SK-N-MC (cell line): ENCODE measurements around the gene BMPR1A.

Experiments used
- DNase-seq: peaks from one replicate; pipeline ENCODE4 v3.0.0-alpha.2; 2011; ENCODE audit warnings: low read depth, low spot score
- H3K27ac ChIP-seq: fragments of 200-600 bp; sonication (generic); 2 replicates; pipeline ENCODE4 v1.5.1; 2016; ENCODE audit warnings: mixed run types
- H3K36me3 ChIP-seq: fragments of 200-600 bp; sonication (generic); 2 replicates; pipeline ENCODE4 v1.6.1; 2017; ENCODE audit warnings: antibody characterized with exemption, low read length, mixed read lengths; ENCODE audit not compliant: insufficient read depth
- H3K4me3 ChIP-seq: fragments of 200-600 bp; sonication (generic); 2 replicates; pipeline ENCODE4 v1.5.1; 2016
- H3K9ac ChIP-seq: fragments of 200-600 bp; sonication (generic); 2 replicates; pipeline ENCODE4 v1.8.0; 2017; ENCODE audit warnings: mixed run types, mixed read lengths; ENCODE audit not compliant: insufficient read length
- H3K9me3 ChIP-seq: fragments of 200-600 bp; sonication (generic); 2 replicates; pipeline ENCODE4 v1.6.1; 2017; ENCODE audit warnings: low read depth, mild to moderate bottlenecking, antibody characterized with exemption, low read length, moderate library complexity, mixed read lengths
- EZH2 ChIP-seq: fragments of 200-600 bp; sonication (generic); IDR thresholded peaks from one replicate; pipeline ENCODE4 v1.6.1; 2017; ENCODE audit warnings: antibody characterized with exemption
- FOXP2 ChIP-seq: optimal IDR thresholded peaks from 2 replicates; pipeline ENCODE3; 2011; ENCODE audit warnings: mild to moderate bottlenecking, moderate library complexity; ENCODE audit not compliant: insufficient read depth; ENCODE audit errors: extremely low read length, control extremely low read depth
- POLR2AphosphoS5 ChIP-seq: IDR thresholded peaks from 2 replicates; pipeline ENCODE4 v1.6.1; 2012; ENCODE audit warnings: mild to moderate bottlenecking, low read depth, low read length, borderline replicate concordance

Gene BMPR1A

GRCh38 chr10:86798611-86799010 lies 42.2 kb downstream of the BMPR1A start:
- Histone ChIP-seq H3K36me3 (no peaks in the 10 kb centered on the region), H3K27ac (peak overlapping the region; percentile 93), H3K9me3 (no peaks in the 10 kb centered on the region), H3K9ac (peak overlapping the region; percentile 55), H3K4me3 (peak overlapping the region; percentile 71)
- TF ChIP-seq FOXP2, result no peak
- TF ChIP-seq POLR2AphosphoS5, result no peak
- TF ChIP-seq EZH2, result no peak
- DNase-seq, result no peak

- no peak for DNase-seq
- no peaks in the 10 kb centered on the region for H3K9me3 ChIP-seq
- peak overlapping the region; percentile 71 for H3K4me3 ChIP-seq
- peak overlapping the region; percentile 93 for H3K27ac ChIP-seq
- TF ChIP-seq FOXP2, result no peak
- TF ChIP-seq POLR2AphosphoS5, result no peak
- TF ChIP-seq EZH2, result no peak
- H3K36me3 ChIP-seq, result no peaks in the 10 kb centered on the region
- peak overlapping the region; percentile 55 for H3K9ac ChIP-seq
These were observed 42.9 kb downstream of the BMPR1A start for GRCh38 chr10:86799188-86799845.

- H3K9ac ChIP-seq, result no peak overlapping the region
- no peak overlapping the region for H3K4me3 ChIP-seq
- H3K9me3 ChIP-seq, result no peaks in the 10 kb centered on the region
- DNase-seq, result no peak
- H3K36me3 ChIP-seq, result no peaks in the 10 kb centered on the region
- TF ChIP-seq POLR2AphosphoS5 (no peak), FOXP2 (no peak), EZH2 (no peak)
- H3K27ac ChIP-seq, result no peak overlapping the region
These were observed 45.6 kb downstream of the BMPR1A start for GRCh38 chr10:86801995-86802394.

DNA sequence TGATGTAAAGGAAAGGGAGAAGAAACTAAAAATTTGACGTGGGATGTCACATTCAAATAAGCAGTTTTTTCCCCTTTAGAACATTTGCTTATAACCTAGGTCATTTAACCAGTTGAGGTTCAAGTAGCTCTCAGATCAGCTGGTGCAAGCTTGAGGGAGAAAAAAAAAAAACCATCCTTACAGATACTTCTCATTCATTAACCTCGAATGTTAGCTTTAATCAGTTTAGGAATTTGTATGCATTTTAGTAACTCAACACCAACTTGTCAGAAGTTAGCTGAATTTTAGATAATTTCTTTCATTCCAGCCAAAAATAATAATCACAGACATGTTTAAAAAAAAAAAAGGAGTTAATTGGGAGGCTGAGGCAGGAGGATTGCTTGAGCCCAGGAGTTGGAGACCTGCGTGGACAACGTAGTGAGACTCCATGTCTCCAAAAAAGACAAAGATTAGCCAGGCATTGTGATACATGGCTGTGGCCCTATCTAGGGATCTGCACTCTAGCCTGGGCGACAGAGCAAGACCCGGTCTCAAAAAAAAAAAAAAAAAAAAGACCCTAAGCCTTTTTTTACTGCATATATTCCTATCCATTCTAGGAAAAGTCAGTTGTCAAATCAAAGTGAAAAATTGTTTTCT lies 46.2 kb downstream of the BMPR1A start:
- Histone ChIP-seq H3K9ac (no peak overlapping the region), H3K36me3 (no peaks in the 10 kb centered on the region), H3K27ac (0 out of 2 replicates have a peak overlapping the region, but pooled peaks have one; percentile 31), H3K9me3 (no peaks in the 10 kb centered on the region), H3K4me3 (no peak overlapping the region)
- no peak for DNase-seq
- TF ChIP-seq POLR2AphosphoS5 (no peak), EZH2 (no peak), FOXP2 (no peak)

DNA sequence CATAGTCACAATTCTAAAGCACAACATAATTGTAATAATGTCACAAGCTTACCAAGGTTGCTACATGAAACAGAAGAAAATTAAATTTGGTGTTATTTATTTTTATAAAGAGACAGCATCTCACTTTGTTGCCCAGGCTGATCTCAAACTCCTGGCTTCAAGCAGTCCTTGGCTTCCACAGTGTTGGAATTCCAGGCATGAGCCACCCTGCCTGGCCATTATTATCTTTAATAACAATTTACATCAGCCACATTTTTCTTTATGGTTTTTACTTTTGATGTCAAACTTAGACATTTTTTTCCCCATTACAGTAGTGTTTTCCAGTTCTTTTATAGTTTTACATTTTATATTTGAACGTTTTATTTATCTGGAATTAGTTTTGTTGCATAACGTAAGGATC lies 46.7 kb downstream of the BMPR1A start:
- Histone ChIP-seq H3K36me3 (no peaks in the 10 kb centered on the region), H3K4me3 (no peak overlapping the region), H3K9ac (no peak overlapping the region), H3K9me3 (no peaks in the 10 kb centered on the region), H3K27ac (peak overlapping the region; percentile 86)
- TF ChIP-seq FOXP2, result no peak
- TF ChIP-seq POLR2AphosphoS5, result no peak
- no peak for TF ChIP-seq EZH2
- DNase-seq, result no peak

DNA sequence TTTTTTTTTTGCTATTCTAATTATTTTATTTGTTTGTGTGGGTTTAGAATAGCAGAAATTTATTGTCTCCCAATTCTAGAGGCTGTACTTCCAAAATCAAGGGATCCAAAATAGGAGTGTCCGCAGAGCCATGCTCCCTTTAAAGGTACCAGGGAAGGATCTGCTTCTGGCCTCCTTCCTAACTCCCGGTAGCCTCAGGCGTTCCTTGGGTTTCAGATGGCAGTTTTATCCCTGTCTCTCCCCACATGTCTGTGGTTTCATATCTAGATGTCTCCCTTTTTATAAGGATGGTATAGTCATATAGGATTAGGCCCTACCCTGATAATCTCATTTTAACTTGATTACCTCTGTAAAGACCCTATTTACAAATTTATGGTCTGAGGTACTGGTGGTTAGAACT lies 48.4 kb downstream of the BMPR1A start:
- Histone ChIP-seq H3K4me3 (no peak overlapping the region), H3K9me3 (no peaks in the 10 kb centered on the region), H3K36me3 (no peaks in the 10 kb centered on the region), H3K9ac (no peak overlapping the region), H3K27ac (0 out of 2 replicates have a peak overlapping the region, but pooled peaks have one; percentile 25)
- DNase-seq, result no peak
- no peak for TF ChIP-seq FOXP2
- no peak for TF ChIP-seq POLR2AphosphoS5
- no peak for TF ChIP-seq EZH2

GRCh38 chr10:86813101-86813500 lies 56.7 kb downstream of the BMPR1A start:
- Histone ChIP-seq H3K9me3 (no peaks in the 10 kb centered on the region), H3K36me3 (no peaks in the 10 kb centered on the region), H3K27ac (no peak overlapping the region), H3K4me3 (no peak overlapping the region), H3K9ac (no peak overlapping the region)
- TF ChIP-seq EZH2 (no peak), POLR2AphosphoS5 (no peak)
- DNase-seq, result no peak

DNA sequence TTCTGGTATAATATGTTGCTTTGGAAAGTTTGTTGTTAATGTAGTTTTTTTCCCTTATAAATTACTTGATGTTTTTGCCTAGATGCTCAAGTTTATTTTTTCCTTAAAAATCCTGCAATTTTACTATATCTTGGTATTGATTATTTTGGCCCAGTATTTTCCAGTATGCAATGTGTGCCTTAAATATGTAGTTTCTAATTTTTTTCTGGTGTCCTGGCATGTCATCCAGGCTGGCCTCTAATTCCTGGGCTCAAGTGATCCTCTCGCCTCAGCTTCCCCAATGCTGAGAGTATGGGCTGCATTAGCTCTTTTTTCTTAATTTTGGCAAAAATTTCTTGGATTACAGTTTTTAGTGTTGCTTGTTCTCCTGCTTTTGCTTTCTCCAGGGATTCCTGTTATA lies 57.6 kb downstream of the BMPR1A start:
- DNase-seq, result no peak
- Histone ChIP-seq H3K9ac (no peak overlapping the region), H3K27ac (no peak overlapping the region), H3K9me3 (no peaks in the 10 kb centered on the region), H3K36me3 (no peaks in the 10 kb centered on the region), H3K4me3 (no peak overlapping the region)
- TF ChIP-seq FOXP2 (no peak), EZH2 (no peak), POLR2AphosphoS5 (no peak)
